Esophagus squamous epithelium (tissue), 4 donors: ENCODE measurements around the gene ZNF776.

ENCODE experiments used
- CTCF ChIP-seq, 6 experiments: fragments of 450-650 bp in 4 of 6; fragments of 200-600 bp in 2 of 6; sonication (generic) in 2 of 6; IDR thresholded peaks; one replicate each; pipeline ENCODE4 v1.5.1; 2016 to 2019; ENCODE audit warnings: antibody characterized with exemption in 6 of 6, mild to moderate bottlenecking in 4 of 6, moderate library complexity in 4 of 6
- POLR2A ChIP-seq, 4 donors: fragments of 450-650 bp; IDR thresholded peaks; one replicate each; pipeline ENCODE4 v1.6.1; 2017; ENCODE audit warnings: antibody characterized with exemption in 4 of 4, mild to moderate bottlenecking in 4 of 4, moderate library complexity in 3 of 4

GRCh38 chr19:57719901-57720519, 26.6 kb upstream of the ZNF776 start:
- TF ChIP-seq CTCF (IDR thresholded peaks at IDR 0.05) = no peak
- TF ChIP-seq POLR2A (IDR thresholded peaks at IDR 0.05) = no peak
